ENCODE measurements around the gene EIF4G3. TPM values are rescaled to one million over a fixed set of nuclear protein-coding genes. Genes with fewer than 3 reads are reported as not detected.

EIF4G3 gene
- total RNA-seq, 1 donor = 58.6 TPM

DNA sequence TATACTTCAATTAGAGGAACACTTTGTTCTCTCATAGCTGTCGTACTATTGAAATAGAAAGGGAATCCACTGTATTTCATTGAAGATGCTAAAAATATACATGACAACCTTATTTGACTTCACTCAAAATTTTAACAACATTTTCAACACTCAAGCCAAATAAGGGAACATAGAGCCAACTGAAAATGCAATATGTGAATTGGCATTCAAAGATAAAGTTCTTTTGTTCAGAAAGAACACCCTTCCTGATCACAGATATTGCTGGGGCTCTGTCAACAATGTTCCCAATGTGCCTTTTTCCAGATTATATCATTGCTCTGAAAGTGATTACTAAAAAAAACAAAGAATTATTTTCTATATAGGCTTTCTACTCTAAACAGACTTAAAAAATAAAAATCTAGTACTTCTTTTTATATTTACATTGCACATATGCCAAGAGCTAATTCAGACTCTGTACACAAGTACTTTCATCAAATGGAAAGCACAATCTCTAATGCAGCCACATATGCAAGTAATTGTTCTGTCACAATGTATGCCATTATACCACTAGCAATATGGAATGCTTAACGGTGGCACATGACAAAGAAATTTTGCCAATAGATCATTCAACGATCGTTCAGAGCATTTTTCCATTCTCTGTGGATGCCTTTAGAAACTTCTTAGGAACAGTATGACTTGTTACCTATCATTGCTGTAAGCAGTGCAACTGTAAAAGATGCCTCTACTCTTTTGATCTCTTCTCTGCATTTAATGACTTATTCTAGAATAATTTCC is 171.0 kb downstream of the EIF4G3 start:
- TF ChIP-seq CTCF (IDR thresholded peaks at IDR 0.05; ENCODE audit: insufficient read depth, low read length) = no peak
- no peak for DNase-seq (ENCODE audit: low read depth)
- no peak overlapping the region for H3K4me3 ChIP-seq (ENCODE audit: low read depth, low read length)

- TF ChIP-seq CTCF (IDR thresholded peaks at IDR 0.05; ENCODE audit: insufficient read depth, low read length) = no peak
- no peak for DNase-seq (ENCODE audit: low read depth)
Measured at GRCh38 chr1:21003281-21004045, 173.2 kb downstream of the EIF4G3 start.

GRCh38 chr1:21001042-21001441 is 175.7 kb downstream of the EIF4G3 start:
- H3K4me3 ChIP-seq (ENCODE audit: low read depth, low read length) = no peak overlapping the region
- no peak for DNase-seq (ENCODE audit: low read depth)
- no peak for TF ChIP-seq CTCF (IDR thresholded peaks at IDR 0.05; ENCODE audit: insufficient read depth, low read length)

More at GRCh38 chr1:21003281-21004045, 173.2 kb downstream of the EIF4G3 start:
- no peak overlapping the region for H3K4me3 ChIP-seq (ENCODE audit: low read depth, low read length)

GRCh38 chr1:21000245-21000594 is 176.5 kb downstream of the EIF4G3 start:
- no peak for DNase-seq (ENCODE audit: low read depth)
- H3K4me3 ChIP-seq (ENCODE audit: low read depth, low read length) = no peak overlapping the region
- TF ChIP-seq CTCF (IDR thresholded peaks at IDR 0.05; ENCODE audit: insufficient read depth, low read length) = no peak

- no peak for DNase-seq (ENCODE audit: low read depth)
- no peak for TF ChIP-seq CTCF (IDR thresholded peaks at IDR 0.05; ENCODE audit: insufficient read depth, low read length)
- H3K4me3 ChIP-seq (ENCODE audit: low read depth, low read length) = no peak overlapping the region
Measured at GRCh38 chr1:20999525-21000244, 177.0 kb downstream of the EIF4G3 start.

GRCh38 chr1:20998826-20999225 is 177.9 kb downstream of the EIF4G3 start:
- H3K4me3 ChIP-seq (ENCODE audit: low read depth, low read length) = no peak overlapping the region
- no peak for DNase-seq (ENCODE audit: low read depth)
- no peak for TF ChIP-seq CTCF (IDR thresholded peaks at IDR 0.05; ENCODE audit: insufficient read depth, low read length)

All from fibroblast of the aortic adventitia (primary cell).